ENCODE results near the gene RAB17.

Gene RAB17

GRCh38 chr2:237558961-237559641 lies 31.4 kb downstream of the RAB17 start:
- no peak for DNase-seq (ENCODE audit: low spot score)

DNA sequence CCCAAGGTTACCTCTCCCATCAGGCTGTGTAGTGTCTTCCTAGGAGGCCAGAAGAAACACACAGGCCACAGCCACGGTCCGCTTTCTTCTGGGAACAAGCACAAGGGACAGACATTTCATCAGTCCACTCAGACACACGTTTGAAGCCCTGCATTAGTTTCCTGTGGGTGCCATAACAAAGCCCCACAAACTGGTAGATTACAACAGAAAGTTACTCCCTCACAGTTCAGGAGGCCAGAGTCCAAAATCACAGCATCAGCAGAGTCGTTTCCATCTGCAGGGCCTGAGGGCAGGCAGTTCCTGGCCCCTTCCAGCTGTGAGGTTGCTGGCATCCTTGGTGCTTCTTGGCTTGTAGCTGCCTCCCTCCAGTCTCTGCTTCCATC lies 32.9 kb downstream of the RAB17 start:
- no peak for DNase-seq (ENCODE audit: low spot score)

DNA sequence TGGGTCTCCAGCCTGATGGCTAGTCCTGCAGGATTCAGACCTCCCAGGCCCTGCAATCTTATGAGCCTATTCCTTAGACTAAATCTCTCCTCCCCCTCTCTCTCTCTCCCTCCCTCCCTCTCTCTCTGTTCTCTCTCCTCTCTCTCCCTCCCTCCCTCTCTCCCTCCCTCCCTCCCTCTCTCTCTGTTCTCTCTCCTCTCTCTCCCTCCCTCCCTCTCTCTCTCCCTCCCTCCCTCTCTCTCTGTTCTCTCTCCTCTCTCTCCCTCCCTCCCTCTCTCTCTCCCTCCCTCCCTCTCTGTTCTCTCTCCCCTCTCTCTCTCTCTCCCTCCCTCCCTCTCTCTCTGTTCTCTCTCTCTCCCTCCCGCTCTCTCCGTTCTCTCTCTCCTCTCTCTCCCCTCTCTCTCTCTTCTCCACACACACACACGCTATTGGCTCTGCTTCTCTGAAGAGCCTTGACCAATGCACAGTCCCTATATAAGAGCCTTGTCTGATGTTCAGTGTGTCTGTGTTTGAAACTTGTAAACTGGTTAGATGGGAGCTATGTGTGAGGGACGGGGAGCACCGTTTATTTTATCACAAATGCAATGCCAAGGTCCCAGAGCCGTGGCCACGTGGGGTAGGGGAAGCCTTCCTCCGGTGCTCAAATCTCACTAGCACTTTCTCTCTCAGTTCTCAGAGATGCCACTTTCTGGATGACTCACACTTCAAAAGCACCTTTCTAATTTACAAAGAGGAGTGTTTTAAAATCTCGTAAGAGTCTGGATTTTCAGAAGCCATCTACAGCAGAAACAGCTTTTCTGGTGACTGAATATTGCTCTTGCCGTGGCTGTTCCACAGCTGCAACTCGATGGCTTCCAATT lies 33.5 kb downstream of the RAB17 start:
- no peak for DNase-seq (ENCODE audit: low spot score)

DNA sequence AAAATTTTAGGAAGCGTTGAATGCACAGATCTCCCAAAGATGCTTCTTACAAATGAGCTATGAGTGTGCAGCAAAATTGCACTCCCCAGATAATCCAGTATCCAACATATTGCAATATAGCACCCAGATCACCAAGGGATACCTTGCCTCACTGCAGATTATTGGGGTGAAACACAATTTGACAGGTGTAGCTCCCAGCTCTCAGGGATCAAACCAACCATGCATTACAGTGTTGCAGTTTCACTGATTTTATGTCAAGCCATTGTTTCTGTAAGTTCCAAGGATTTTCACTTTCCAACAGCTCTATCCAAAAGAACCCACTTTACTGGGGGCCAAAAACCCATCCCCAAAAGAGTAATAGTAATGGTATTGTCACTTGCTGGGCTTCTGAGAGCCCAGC lies 35.0 kb downstream of the RAB17 start:
- DNase-seq (ENCODE audit: low spot score), result no peak

DNA sequence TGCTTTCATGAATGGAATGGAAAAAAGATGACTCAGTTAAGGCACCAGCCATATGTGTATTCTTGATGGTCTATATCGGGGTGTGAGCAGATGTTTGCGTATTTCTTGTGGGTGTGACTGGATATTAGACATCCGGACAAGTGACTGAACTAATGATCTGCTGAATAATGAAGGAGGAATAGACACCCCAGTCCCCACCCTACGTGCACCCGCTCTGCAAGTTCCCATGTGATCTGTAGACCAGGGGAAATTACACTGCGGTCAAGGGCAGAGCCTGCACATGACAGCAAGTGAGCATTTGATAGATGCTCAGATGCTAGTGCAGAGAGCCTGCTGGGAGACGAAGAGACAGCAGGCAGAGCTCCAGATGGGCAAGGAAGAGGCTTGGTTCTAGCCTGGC lies 36.6 kb downstream of the RAB17 start:
- no peak for DNase-seq (ENCODE audit: low spot score)

GRCh38 chr2:237552908-237553307 lies 37.6 kb downstream of the RAB17 start:
- no peak for DNase-seq (ENCODE audit: low spot score)

GRCh38 chr2:237551071-237551574 lies 39.4 kb downstream of the RAB17 start:
- no peak for DNase-seq (ENCODE audit: low spot score)

DNA sequence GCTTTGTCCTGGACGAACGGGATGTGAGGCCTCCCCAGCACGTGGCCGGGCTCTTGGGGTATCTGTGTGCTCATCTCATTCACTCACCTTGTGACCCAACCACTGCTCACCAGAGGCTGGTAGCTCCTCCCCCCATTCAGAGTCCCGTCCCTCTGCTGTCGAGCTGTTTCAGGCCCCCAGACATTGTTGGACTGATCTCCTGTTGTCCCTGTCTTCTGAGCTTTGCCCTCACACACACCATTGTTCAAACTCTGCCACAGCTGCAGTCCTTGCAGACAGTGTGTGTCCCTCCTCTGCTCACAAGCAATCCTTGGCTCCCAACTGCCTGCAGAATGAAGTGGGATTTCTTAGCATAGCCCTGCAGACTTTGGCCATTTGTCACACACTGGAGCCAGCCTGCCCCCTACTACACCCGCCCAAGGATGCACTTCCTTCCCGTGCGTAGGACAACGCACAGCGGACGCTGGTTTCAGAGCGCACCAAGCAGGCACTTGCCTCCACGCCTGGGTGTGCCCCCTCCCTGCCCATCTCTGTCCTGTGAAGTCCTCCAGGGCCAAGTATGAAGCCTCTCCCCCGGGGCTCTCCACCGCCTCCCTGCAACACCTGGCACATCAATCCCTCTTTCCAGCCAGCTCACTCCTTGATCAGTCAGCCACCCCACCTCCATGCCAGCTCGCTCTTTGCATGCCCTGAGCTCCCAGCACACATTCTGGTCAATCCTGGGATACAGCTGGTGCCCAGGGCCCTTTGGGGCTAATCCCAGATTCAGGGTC lies 40.7 kb downstream of the RAB17 start:
- DNase-seq (ENCODE audit: low spot score), result no peak

DNA sequence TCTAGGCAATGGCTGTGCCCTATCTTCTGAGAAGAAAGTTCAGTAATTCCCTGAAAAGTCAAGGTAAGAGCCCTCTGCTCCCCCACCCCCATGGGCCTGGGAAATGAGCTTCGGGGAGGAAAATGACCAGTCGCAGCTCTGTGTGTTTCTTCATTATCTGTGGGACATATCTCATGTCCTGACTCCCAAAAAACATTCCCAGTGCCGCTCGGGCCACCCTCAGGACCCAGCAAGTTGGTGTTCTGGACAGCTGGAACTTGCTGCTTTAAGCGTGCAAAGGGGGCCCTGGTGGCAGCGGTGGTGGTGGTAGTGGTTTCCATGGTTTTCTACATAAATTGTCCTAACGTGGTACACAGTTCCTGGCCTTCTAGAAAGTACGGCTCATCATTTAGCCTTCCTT lies 41.3 kb downstream of the RAB17 start:
- no peak for DNase-seq (ENCODE audit: low spot score)

GRCh38 chr2:237547841-237548416 lies 42.6 kb downstream of the RAB17 start:
- DNase-seq (ENCODE audit: low spot score), result no peak

- DNase-seq (ENCODE audit: low spot score), result no peak
These were observed 43.6 kb downstream of the RAB17 start for GRCh38 chr2:237546876-237547395.

DNA sequence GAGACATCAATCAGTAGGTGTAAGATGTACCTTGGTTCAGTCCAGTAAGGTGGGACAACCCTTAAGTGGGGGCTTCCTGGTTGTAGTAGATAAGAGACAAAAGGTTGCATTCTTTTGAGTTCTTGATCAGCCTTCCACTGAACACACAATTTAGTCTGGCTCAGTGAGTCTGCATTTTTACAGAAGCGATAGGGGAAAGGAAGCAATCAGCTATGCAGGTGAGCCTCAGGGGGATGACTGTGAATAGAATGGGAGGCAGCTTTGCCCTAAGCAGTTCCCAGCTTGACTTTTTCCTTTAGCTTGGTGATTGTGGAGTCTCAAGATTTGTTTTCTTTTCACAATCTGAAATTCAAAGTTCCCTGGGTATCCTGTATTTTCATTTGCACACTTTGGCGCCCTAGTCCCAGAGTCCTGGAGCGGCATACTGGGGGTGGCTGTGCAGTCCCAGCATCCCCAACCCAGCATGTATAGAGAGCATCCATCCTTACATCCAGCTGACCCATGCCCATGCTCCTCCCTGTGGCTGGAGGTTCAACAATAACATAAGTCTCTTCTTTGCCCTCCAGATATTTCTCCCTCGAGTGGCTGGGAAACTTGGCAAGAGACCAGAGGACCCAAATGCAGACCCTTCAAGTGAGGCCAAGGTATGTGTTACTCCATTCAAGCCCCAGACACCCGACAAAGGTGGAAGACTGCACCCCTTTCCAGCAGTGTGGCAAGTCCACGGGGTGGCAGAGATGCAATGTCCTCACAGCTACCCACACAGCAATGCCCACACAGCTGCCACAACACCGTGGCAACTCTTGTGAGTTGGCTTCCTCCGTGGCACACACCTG lies 44.3 kb downstream of the RAB17 start:
- DNase-seq (ENCODE audit: low spot score), result no peak

DNA sequence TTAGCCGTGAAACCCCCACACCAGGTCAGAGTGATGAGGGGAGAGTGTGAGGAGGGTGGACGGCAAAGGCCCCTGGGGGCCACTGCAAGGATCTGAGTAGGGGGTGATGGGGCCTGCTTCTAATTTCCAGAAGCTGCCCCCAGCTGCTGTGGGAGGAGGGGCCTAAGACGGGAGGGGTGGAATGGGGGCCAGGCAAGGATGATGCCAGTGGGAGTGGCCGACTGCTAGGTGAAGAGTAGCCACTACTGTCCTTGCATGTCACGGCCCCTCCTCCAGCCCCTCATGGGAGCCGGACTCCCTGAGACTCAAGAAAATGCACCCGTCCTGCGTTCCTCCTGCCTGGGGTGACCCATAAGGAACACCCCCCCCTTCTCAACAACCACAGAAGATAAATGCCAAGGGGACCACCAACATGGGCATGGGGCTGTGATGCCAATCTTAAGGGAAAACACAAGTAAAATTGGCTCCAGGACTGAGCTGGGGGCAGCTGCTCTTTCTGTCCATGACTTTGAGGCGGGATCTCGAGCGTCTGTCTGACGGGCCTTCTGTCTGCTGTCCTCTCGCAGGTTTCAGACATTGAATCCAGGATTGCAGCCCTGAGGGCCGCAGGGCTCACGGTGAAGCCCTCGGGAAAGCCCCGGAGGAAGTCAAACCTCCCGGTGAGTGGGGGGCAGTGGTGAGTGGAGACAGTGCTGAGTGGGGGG lies 48.4 kb downstream of the RAB17 start:
- no peak for DNase-seq (ENCODE audit: low spot score)

DNA sequence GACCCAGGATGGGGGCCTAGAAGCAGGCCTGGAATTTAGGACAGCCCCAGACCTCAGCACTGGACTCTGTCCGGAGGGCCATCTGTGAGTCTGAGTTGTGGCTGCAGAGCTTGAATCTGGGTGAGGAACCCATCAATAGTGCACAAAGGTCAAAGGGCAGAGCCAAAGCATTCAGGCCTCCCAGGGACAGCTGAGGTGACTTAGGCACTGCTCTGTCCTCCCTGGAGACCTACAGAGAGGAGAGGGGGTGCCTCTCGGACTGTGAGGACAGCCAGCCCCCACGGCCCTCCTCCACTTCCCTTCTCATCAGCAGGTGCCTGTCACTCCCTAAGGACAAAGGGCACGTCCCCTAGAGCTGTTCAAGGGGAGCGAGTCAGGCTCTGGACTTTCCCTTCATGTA lies 49.3 kb downstream of the RAB17 start:
- no peak for DNase-seq (ENCODE audit: low spot score)

- DNase-seq (ENCODE audit: low spot score), result no peak
These were observed 49.7 kb downstream of the RAB17 start for GRCh38 chr2:237540823-237541222.

DNA sequence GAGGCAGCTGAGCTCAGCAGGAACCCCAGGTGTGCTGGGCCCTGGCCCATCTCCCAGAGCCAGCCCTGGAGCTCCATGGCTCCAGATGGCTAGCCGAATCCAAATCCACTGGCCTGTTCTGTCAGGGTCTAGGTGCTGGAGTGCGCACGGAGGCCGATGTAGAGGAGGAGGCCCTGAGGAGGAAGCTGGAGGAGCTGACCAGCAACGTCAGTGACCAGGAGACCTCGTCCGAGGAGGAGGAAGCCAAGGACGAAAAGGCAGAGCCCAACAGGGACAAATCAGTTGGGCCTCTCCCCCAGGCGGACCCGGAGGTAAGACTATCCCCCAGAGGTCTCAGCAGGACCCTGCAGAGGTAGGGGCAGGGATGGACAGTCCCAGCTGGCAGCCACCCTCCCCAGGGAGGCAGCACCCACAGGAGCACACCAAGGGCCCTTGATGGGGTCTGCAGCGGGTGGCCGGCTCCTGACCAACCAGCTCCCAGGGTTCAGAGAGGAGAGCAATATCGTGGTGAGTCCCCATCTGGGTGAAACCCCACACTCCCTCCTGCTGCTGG lies 50.2 kb downstream of the RAB17 start:
- no peak for DNase-seq (ENCODE audit: low spot score)

DNA sequence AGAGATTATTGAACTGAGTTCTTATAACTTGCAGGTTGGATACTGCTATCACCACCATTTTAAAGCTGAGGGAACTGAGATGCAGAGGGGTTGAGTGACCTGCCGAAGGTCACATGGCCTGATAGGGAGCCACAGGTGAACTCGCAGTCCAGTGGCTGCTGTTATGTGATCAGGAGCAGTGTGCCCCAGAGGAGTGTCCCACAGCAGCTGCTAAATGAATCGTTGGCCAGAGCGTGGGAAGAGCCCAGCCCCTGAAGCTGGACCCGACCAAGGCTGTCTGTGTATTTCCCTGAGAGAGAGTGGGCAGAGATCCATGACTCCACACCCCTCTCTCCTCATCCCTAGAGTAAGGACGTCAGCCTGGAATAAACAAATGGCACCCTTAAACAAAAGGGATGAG lies 50.9 kb downstream of the RAB17 start:
- DNase-seq (ENCODE audit: low spot score), result no peak

- no peak for DNase-seq (ENCODE audit: low spot score)
These were observed 51.6 kb downstream of the RAB17 start for GRCh38 chr2:237538901-237539300.

DNA sequence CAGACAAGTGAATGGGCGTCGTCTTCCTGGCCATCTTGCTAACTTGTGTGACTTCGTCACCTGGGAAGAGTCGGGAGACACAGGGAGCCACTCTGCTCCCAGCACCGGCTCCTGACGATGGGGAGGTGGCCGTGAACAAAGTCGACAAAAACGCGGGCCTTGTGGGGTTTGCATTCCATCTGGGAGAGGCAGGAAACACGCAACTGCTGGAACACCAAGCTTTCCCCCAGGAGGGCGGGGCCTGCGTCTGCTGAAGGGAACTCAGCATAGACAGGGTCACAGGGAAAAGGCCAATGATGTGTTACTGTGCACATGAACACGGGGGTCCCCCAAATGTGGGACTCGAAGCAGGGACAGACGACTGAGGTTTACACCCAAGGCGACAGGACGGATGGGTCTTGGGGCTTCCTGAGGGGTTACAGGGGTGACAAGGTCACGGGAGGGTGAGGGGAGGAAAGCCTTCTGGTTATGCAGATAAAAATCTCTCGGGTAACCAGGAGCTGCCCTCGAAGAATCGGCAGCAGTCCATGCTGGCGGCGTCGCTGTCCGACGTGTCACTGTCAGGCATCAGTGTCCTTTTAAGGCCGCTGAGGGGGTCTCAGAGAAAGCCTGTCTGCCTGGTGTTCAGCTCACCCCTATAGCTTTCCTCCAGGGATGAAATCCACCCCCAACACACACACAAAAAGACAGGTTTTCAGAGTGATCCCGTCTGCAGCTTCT lies 52.4 kb downstream of the RAB17 start:
- no peak for DNase-seq (ENCODE audit: low spot score)

GRCh38 chr2:237536617-237537016 lies 53.9 kb downstream of the RAB17 start:
- DNase-seq (ENCODE audit: low spot score), result no peak

Data from D341Med (cell line).